Measurements from ENCODE around the gene AKIRIN1. TPM values are rescaled to one million over a fixed set of nuclear protein-coding genes. Genes with fewer than 3 reads are reported as not detected.
A peak's percentile ranks its signal among the peaks of the same experiment; 100 is the strongest.
"Not testable (repeated sequence)": the region's sequence is repeated elsewhere in the genome, so short reads cannot be mapped to it uniquely, and the experiment has no call there.

Gene AKIRIN1
- polyA plus RNA-seq, 1 of the 3 experiments (the other 2 are of a cell fraction) = 37.0 TPM

DNA sequence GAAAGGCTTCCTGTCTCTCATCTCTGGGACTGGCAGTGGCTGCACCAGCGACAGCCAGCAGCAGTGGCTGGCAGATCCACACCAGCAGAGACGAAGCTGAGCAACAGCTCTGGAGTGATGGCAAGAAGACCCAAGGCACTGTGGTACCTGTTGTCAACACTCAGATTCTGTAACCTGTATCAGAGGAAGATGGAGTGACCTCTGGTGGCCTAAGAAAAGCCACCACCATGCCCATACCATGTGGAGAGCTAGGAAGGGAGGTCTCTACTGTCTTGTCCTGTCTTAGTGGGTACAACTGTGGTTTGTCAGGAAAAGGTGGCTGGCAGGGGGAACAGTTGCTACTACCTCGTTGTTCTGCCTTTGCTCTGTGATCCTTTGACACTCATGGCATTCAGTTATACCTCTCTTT lies 26.9 kb upstream of the AKIRIN1 start:
- Histone ChIP-seq H3K4me2 (no peak overlapping the region), H3K27me3 (ENCODE audit: insufficient read depth) (no peaks in the 10 kb centered on the region), H3K4me1 (ENCODE audit: control insufficient read depth in 1 of 2, insufficient read depth in 2 of 2, low read depth in 1 of 2, low read length in 1 of 2) (no peaks in the 10 kb centered on the region), H2AFZ (ENCODE audit: low read depth) (no peak overlapping the region), H3K9ac (no peak overlapping the region), H3K9me3 (no peaks in the 10 kb centered on the region), H3F3A (replicated peaks; ENCODE audit: insufficient read depth) (peaks cover 3% of the 10 kb centered on the region), H3K27ac (ENCODE audit: low read depth in 2 of 2, low read length in 1 of 2) (no peak overlapping the region), H3K79me2 (ENCODE audit: insufficient read depth) (no peaks in the 10 kb centered on the region), H4K20me1 (ENCODE audit: insufficient read depth) (no peaks in the 10 kb centered on the region), H3K4me3 (ENCODE audit: low read depth in 2 of 2, low read length in 1 of 2) (no peak overlapping the region), H3K36me3 (replicated peaks in 1 of 2; ENCODE audit: control insufficient read depth in 1 of 2, insufficient read depth in 2 of 2, low read length in 1 of 2) (no peaks in the 10 kb centered on the region), H3K9me2 (no peaks in the 10 kb centered on the region)
- TF ChIP-seq JUND (IDR thresholded peaks at IDR 0.05) (no peak), POLR2AphosphoS5 (IDR thresholded peaks at IDR 0.05; ENCODE audit: low read depth, low read length) (no peak), NRF1 (IDR thresholded peaks at IDR 0.05; ENCODE audit: low read depth, low read length) (no peak), MEF2A (IDR thresholded peaks at IDR 0.05; ENCODE audit: borderline replicate concordance, low read depth) (no peak), YY1 (IDR thresholded peaks at IDR 0.05; ENCODE audit: low read depth) (no peak), FOXJ3 (CRISPR knock-in tag; IDR thresholded peaks at IDR 0.05) (no peak), RFX5 (IDR thresholded peaks at IDR 0.05; ENCODE audit: low read length) (no peak), TEAD4 (IDR thresholded peaks at IDR 0.05; ENCODE audit: borderline replicate concordance, insufficient read depth) (no peak), RXRA (IDR thresholded peaks at IDR 0.05; ENCODE audit: borderline replicate concordance, low read depth) (no peak), ELF1 (IDR thresholded peaks at IDR 0.05) (no peak), GABPA (IDR thresholded peaks at IDR 0.05; ENCODE audit: low read depth) (no peak), RAD21 (IDR thresholded peaks at IDR 0.05; ENCODE audit: low read length) (peak; percentile 31), EZH2phosphoT487 (IDR thresholded peaks at IDR 0.05; ENCODE audit: borderline replicate concordance, low read depth) (no peak), MXI1 (IDR thresholded peaks at IDR 0.05; ENCODE audit: low read depth, low read length) (no peak), FOXM1 (IDR thresholded peaks at IDR 0.05; ENCODE audit: low read depth) (no peak), SMC3 (IDR thresholded peaks at IDR 0.05; ENCODE audit: low read depth, low read length) (no peak)
- TF ChIP-seq, protein P1, sequence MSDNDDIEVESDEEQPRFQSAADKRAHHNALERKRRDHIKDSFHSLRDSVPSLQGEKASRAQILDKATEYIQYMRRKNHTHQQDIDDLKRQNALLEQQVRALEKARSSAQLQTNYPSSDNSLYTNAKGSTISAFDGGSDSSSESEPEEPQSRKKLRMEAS (IDR thresholded peaks at IDR 0.05; ENCODE audit: low read depth) = no peak
- TF ChIP-seq, protein P2, sequence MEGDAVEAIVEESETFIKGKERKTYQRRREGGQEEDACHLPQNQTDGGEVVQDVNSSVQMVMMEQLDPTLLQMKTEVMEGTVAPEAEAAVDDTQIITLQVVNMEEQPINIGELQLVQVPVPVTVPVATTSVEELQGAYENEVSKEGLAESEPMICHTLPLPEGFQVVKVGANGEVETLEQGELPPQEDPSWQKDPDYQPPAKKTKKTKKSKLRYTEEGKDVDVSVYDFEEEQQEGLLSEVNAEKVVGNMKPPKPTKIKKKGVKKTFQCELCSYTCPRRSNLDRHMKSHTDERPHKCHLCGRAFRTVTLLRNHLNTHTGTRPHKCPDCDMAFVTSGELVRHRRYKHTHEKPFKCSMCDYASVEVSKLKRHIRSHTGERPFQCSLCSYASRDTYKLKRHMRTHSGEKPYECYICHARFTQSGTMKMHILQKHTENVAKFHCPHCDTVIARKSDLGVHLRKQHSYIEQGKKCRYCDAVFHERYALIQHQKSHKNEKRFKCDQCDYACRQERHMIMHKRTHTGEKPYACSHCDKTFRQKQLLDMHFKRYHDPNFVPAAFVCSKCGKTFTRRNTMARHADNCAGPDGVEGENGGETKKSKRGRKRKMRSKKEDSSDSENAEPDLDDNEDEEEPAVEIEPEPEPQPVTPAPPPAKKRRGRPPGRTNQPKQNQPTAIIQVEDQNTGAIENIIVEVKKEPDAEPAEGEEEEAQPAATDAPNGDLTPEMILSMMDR (IDR thresholded peaks at IDR 0.05) = peak; percentile 27
- WGBS (ENCODE audit: low lambda C conversion rate) = 38% methylated on average over 3 of the region's 3 CpGs
- DNase-seq = peak; percentile 26
- ChIA-PET CTCF (interaction anchor here (0.7 to 1.1 kb wide), 3 partner anchors 19 to 46 kb away, joined by 3 to 4 read pairs (median 4); no protein-coding TSS in a partner anchor), POLR2A (no interaction called here)

DNA sequence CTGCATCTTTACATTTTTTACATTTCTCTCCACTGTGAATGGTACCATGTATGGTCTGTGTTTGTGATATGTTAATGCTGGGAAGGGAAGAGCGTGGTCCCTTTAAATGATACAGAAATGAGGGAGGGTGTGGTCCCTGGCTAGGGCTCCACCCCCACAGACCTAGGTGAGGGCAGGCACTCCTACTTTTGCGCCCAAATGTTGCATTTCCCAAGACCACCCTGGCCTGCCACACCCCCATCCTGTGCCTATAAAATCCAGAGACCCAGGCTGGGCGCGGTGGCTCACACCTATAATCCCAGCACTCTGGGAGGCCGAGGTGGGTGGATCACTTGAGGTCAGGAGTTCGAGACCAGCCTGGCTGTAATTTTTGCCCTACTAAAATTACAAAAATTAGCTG lies 17.9 kb upstream of the AKIRIN1 start:
- H3K27ac ChIP-seq (ENCODE audit: low read depth in 2 of 2, low read length in 1 of 2); CTCF ChIA-PET; H3K9me3 ChIP-seq; H3K4me3 ChIP-seq (ENCODE audit: low read depth in 2 of 2, low read length in 1 of 2); DNase-seq; H3K9ac ChIP-seq; H2AFZ ChIP-seq (ENCODE audit: low read depth); H3K4me2 ChIP-seq; H3K36me3 ChIP-seq (replicated peaks in 1 of 2; ENCODE audit: control insufficient read depth in 1 of 2, insufficient read depth in 2 of 2, low read length in 1 of 2); H3K4me1 ChIP-seq (ENCODE audit: control insufficient read depth in 1 of 2, insufficient read depth in 2 of 2, low read depth in 1 of 2, low read length in 1 of 2); H4K20me1 ChIP-seq (ENCODE audit: insufficient read depth); H3K9me2 ChIP-seq; H3F3A ChIP-seq (replicated peaks; ENCODE audit: insufficient read depth); POLR2A ChIA-PET; H3K27me3 ChIP-seq (ENCODE audit: insufficient read depth); H3K79me2 ChIP-seq (ENCODE audit: insufficient read depth): not testable (repeated sequence)
- WGBS (ENCODE audit: low lambda C conversion rate) = 64% methylated on average over 2 of the region's 6 CpGs
